Suppressor macrophage treated with lipopolysaccharide for 1 hour (primary cell): ENCODE measurements around the gene JAK1.

Experiments
- DNase-seq, 3 donors: peaks; one replicate each; pipeline ENCODE4 v3.0.0-alpha.2; 2020 to 2022

JAK1 gene

DNA sequence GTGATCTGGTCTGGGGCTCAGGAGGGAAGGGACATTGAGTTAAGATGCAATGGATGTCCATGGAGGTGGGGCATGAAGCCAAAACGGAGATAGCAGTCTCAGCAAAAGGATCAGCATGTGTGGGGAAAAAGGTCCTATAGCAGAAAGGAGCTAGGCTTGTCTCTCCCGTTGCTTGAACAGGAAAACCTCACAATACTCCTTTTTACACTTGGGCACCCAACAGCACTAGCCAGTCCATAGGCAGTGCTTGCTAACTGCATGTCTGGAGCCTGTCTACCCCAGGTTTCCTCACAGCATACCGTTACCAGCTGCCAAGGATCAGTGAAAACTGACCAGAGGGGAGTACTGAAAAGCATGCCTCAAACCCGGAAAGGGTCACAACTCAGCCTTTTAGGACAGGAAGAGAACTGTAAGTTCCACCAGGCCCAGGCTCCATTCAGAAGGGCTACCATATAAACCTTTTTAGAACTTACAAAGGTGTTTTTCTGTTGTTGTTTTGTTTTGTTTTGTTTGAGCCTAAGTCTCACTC lies 78.6 kb downstream of the JAK1 start:
- no peak for DNase-seq

DNA sequence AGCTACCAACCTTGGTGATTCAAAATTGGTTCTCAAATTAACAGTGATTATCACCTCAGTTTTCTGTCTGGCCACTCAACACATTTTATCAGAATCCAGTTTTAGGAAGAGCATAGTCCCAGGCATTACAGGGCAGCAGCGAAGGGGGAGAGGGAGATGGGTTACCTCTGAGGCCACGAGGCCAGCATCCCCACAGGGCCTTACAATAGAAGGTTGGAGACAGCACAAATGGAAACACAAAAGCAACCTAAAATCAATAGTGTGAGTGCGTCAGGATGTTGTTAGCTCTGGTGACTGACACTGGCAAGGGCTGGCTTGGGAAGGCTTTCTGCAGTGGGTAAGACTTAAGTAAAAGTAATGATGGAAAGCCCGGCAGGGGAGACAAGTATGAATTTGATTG lies 79.5 kb downstream of the JAK1 start:
- no peak for DNase-seq

DNA sequence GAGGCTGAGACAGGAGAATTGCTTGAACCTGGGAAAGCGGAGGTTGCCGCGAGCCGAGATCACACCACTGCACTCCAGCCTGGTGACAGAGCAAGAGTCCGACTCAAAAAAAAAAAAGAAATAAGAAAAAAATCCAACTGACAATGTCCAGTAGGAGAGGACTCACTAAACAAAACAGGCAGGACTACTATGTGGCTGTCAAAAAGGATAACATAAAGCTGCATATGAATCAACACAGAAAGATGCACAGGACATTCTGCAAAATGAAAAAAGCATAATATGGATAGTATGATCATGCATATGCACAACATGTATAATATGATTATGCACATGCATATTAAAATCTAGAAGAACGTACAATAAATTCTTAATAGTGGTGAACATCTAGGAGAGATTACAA lies 80.7 kb downstream of the JAK1 start:
- DNase-seq: no peak

DNA sequence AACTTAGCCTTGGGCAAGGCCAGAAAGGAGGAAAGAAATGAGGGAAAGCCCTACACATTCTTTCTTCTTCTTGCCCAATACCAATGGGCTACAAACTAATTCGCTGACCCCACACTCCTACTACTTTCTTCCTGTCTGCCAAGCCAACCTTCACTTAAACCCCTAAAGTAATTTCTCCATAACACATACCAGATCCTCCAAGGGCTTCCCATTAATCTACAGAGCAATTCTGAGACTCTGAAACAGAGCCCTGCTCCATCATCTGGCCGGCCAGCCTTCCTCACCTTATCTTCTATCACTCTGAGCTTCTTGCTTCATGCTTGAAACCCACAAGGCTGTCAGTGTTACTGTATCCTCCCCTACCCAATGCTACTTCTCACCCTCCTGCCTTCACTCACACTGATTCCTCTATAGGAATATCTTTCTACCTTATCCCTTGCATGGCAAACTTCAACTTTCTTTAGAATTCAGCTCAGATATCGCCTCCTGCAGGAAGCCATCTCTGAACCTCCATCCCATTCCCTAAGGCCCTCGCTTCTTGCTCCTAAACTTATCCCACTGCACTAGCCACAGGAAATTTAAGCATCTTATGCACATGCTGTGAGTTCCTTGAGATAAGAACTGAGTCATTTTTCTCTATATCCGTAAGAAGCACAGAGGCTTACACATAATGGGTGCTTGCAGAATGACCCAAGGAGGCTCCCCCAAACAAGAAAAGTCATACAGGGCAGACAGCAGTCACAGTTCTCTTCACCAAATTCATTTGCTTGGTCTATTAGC lies 81.9 kb downstream of the JAK1 start:
- no peak for DNase-seq

DNA sequence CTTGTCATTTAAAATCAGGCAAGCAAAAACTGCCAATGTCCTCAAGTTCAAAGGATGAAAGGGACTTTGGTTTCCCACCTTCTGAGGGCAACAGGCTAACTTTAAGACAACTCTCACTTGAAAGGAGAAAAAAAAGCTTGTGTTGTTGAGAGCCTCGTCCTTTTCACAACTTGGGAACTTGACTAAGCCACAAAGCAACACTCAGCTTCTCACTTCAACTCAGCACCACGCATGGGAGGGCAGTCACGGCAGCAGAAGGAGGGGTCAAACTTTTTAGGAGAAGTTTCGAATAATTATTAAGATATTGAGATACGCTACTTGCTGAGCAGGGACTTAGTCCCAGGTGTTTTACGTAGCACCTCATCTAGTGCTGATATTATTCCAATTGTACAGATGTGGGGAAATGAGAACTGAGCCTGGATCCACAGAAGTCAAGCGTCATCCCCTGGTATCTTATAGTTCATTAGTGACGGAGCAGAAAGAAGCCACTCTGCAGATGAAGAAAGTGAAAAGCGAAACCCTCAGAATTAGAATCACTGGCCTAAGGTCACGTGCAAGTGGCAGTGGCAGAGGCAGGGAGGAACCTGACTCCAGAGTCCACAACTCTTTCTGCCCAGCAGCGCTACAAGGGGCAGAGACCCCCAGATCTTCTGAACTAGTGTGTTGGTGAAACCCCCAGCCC lies 83.6 kb downstream of the JAK1 start:
- no peak for DNase-seq

DNA sequence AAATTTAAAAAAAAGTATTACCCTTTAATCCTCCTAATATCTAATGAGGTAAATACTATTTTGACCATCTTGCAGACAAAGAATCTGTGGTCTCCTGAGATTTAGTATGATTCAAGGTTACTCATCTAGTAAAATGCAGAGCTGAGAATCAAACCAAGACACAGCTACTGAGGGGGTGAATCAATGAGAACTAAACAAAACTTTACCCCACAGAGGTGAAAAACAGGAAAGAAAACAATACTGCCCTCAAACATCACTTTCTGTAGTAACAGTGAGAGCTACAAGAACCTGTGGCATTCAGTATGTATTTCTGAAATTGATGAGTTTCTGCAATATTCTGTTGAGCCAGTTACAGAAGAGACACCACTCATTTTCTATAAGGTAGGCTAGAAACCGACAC lies 85.1 kb downstream of the JAK1 start:
- no peak for DNase-seq

DNA sequence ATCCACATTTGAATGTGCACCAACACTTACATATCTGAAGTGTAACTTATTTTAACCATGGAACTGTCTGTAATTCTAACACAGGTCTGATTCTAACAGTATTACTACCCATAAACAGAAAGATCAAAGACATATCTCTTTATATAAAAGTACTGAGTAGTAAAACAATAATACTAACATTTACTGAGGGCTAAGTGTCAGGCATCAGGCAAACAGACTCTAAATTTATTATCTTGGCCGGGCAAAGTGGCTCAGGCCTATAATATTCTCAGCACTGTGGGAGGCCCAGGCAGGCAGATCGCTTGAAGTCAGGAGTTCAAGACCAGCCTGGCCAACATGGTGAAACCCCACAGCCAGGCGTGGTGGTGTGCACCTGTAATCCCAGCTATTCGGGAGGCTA lies 85.9 kb downstream of the JAK1 start:
- no peak for DNase-seq

DNA sequence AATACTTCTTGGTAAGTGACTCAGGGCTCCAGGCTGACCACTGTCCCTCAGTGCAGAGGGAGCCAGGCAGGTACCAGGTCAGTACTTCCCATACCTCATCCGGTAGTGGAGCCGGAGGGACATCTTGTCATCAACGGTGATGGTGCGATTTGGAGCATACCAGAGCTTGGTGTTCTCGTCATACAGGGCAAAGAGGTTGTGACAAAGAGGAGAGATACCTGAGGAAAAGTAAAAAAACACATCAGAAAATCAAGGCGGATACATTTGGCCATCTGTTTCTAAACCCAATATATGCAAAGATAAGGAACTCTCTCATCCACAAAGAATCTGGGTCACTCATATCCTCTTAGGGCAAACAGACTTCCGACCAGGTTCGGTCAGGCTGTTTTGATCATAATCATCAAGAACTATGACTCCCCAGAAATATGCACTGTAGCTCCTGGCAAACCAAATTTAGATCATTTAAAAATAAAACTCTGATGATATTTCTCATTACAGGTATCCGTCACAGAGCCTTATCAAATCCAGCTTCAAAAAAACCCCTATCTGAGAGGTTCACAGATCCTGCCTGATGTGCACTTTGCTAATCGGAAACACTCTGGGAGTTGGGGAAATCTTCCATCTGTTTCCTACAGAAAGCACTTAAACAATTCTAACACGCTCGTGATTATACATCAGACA lies 87.3 kb downstream of the JAK1 start:
- no peak for DNase-seq

DNA sequence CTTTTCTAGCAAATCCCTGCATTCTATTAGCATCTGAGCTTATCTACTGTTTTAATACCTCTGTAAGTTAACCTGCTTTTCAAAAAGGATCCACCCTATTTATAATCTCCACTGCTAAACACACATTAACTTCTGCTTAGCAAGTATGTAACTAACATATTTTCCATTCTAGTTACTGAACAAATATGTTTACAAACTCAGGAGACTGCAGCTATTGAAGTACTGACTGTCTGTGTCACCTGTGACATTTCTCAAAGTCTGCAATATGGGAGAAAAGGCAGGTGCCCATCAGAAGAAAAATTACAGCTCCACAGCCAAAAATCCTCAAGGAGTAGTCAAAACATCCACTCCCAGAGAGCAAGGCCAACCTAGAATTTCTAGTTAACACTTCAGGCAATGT lies 88.3 kb downstream of the JAK1 start:
- no peak for DNase-seq

DNA sequence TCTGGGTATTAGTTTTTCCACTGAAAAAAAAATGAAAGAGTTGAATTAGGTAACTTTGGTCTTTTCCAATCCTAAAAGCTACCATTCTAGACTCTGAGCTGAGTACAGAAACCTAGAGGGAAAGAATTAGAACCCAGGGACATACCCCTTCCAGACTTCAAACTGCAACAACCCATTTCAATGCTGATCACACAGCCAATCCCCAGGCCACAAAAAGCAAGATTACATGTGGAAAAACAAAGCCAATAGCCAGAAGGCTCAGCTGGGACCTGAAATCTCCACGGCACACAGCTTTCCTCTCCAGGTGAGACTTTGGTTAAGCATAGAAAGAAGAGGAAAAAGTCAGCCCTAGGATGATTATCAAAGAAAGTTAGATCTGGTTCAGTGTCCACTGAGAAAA lies 88.8 kb downstream of the JAK1 start:
- DNase-seq: no peak

DNA sequence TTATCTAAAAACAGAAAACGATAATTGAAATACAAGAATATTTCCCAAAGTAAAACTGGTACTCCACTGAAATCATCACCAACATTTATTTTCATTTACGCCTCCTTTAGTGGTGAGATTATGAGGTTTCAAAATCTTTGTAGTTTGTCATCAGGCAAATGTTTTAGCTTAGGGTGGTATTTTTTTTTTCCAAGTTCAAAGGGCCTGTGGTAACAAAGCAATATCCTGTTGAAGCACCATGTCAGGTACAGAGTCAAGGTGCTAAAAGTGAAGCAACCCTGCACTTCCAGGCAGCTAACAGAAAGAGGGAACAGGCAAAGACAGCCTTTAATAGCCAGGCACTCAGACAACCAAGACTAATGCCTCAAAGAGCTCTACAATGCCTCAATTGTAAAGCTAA lies 89.2 kb downstream of the JAK1 start:
- no peak for DNase-seq

DNA sequence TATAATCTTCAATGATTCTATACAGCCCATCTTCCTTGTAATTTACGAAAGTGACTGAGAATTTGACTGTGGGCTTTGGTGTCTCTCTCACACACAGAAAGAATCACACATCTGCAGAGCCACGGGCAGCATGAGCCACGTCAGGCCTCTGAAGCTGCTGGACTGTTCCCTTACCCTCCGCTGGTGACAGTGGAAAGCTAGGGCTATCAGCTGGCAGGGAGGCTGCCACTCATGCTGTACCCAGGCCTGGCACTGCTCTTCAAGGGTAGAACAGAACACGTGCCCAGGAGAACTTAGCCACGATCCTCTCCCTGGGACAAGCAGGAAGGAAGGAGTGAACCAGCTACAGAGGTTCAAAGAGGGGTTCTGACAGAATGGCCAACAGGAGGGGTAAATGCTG lies 90.7 kb downstream of the JAK1 start:
- no peak for DNase-seq

DNA sequence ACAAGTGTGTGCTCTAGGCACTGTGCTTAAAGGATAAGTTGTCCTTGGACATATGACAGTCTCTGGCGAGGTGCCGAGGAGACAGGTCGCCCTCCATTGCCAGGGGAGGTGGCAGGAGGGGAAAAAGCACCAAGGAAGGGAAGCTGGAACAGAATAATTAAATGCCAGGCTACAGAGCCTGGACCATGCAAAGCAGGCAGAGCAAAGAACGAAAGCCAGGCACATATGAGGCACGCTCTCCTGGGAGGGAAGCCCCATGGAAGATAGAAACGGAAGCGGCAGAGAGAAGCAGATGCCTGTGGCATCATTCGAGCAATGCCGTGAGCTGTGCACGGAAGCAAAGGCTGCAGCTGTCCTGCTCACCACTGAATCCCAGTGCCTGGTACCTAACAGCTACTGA lies 91.2 kb downstream of the JAK1 start:
- no peak for DNase-seq

DNA sequence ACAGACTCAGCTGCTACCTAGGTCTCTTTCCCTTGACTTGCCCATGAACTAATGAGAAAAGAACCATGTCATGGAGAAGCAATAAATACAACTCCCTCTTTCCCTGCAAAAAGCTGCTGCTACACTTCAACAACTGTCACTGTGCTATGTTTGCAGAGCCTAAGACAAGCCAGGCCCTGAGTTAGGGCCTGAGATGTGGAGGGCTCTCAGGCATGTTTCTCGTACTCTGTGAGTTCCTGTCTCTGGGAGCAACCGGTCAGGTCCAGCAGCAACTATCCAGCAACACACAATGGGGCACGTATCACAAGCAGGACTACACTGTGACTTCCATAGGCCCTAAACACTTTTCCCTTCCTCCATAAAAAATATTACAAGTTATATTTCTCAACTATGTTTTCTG lies 91.7 kb downstream of the JAK1 start:
- DNase-seq: no peak

DNA sequence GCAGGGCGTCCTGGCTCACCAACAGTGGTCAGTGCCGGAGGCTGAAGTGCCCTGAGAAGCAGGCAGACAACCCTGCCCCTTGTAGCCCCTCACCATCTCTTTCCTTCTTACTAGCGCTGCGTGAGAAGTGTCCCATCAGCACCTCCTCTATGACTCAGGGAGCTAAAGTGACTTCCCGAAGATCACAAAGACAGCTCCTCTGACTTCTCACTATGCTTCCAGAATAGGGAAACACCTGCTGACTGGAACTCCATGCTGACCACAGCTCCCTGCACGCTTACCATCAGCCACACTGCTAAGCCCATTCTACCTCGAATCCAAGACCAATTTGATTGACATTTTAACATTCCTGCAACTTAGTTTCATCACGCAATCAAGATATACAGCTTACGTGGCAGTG lies 92.8 kb downstream of the JAK1 start:
- no peak for DNase-seq

DNA sequence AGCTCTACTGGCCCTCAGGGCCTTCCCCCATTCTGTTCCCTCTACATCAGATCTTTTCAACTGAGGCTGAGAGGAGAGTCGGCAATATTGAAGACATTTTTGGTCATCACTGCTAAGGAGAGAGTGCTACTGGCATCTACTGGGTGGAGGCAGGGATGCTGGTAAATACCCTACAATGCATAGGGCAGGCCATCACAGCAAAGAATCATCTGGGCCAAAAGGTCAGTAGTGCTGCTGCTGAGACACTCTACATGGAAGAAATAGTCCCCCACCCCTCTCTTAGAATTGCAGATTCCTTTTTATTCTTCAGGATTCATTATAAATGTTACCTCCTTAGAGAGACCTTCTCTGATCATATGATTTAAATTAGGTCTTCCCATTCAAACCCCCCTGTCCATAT lies 94.3 kb downstream of the JAK1 start:
- no peak for DNase-seq

DNA sequence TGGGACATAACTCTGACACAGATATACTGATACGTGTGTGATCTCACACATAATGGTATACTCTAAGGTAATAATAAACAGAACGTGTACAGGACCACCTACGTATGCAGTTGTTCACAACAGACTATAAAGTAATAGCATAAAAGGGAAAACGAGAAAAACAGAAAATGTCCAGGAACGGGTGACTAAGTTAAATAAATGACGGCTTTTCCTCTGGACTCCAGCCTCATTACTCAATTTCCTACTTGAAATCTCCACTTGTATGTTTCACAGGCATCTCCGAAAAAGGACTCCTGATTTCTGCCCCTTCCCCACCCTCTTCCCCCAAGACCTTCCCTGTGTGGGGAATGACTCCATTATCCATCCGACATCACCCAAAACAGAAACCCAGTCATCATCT lies 95.1 kb downstream of the JAK1 start:
- DNase-seq: no peak

DNA sequence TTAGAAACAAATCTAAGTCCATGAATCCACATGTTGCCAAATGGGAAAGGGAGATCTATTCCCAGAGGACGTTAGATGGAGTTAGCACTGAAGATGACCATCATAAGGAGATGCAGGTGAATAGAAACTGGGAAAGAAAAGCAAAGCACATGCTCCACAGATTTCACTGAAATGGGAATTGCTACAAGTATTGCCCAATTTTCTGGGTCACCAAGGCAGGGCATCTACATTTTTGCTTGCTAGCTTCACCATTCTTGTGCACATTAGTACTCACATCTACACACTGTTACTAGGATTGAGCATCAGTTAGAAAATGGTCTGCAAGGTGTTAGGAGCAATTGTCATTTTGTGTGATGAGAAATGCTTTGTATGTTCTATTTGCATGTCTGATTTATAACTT lies 99.1 kb downstream of the JAK1 start:
- DNase-seq: no peak

DNA sequence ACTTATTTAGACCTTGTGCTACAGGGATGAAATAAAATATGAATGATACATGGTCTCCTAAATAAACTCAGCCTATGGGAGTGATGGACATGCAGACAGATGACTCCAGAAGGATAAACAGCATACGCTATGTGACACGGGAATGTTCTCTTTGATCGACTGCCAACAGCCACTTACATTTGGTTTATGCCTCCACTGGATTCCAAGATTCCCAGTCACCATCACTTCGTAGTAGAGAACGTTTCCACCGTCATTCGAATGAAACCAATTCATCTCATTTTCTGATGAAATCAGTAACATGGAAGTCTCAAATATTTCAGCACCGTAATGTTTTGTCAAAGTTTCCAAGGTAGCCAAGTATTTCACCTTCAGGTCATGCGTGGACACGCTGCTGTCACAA lies 99.7 kb downstream of the JAK1 start:
- no peak for DNase-seq

DNA sequence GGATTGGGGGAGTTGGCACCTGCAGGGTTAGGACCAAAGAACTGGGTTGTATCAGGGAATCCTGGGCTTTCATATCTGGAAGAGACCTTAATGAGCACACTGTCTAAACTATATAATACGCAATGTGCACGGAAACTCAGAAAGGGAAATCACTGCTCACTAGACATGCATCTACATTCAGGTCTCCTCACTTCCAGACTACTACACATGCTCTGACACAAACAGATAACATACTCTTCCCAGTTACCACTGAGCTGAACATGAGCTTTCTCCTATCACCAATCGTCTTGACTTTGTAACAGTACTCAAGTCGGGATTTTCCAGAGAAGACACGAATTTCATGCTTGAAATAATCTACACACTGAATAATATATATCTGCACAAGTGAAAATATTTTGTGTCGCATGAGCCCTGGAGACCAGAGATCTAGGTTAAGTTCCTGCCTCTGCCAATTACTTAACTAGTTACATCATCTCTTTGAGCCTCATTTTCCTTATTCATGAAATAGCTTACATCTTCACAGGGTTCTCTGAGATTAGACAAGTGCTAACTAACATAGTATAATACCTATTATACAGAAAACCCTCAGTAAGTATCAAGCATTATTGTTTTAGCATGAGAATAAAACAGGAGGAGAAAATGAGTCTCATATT lies 101.1 kb downstream of the JAK1 start:
- DNase-seq: peak in 1 of 3 donors; percentile 35

DNA sequence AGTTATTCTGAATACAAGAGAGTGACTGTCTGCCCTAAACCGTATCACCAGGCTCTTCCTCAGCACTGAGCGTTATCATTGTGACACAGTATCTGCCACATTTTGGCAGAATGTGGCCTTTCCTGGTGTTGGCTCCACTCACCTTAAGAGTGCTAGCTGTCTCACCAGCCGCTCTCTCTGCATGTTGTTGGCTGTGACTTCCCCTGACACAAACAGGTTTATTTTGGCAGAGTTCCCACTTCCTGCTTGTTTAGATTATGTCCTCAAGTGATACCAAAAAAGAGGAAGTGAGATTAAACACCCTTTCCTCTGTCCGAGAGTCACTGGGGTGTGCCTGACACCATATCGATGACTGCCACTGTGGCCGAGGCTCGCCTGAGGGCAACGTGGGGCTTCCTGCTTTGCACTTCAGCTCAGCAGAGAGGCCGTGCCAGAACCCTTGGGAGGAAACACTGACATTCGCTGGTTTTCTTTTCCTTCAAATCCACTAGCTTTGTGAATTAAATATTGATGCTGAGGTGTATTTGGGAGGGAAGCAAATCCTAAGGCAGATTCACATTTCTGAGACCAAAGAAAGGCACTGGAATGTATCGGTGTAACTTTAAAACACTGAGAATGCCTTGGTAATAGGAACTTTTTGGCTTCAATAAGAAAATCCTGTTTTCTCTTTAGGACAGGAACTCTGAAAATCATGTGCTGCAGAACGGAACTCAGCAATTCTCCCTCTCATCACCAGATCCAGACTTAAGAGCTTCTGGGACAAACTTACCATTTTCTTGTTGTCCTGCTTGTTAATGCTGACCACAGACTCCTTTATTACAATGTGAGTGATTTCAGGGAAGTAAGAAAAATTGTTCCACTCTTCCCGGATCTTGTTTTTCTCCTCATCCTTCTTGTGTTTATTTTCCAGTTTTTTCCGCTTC lies 102.1 kb downstream of the JAK1 start:
- DNase-seq: peak; percentile 90 to 96 (median 94)

DNA sequence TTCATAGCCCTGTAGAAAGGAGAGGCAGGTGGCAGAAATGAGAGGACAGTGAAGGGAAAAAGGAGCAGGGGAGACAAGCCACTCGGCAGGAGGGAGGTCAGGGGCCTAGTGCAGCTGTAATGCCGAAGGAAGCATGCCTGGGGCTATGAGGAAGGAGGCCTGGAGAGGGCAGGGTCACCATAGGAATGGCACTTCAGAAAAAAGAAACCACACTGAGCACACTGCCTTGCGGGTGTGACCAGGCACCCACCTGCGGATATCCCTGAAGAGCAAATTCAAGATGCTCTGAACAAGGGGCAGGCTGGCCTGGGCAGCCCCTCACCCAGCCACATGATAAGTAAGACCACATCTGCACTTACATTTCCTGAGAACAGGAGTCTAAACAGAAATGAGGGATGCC lies 104.7 kb downstream of the JAK1 start:
- peak in 2 of 3 donors; percentile 15 to 17 for DNase-seq
